Vagina (tissue), 2 donors: ENCODE data around the gene CUX1. TPM values are rescaled to one million over a fixed set of nuclear protein-coding genes. Genes with fewer than 3 reads are reported as not detected.
"Not testable (repeated sequence)": the region's sequence is repeated elsewhere in the genome, so short reads cannot be mapped to it uniquely, and the experiment has no call there.

Source experiments
- DNase-seq, 2 donors: peaks; one replicate each; pipeline ENCODE4 v3.0.0-alpha.2; 2017; ENCODE audit errors: extremely low spot score in 2 of 2
- H3K27ac ChIP-seq: fragments of 200-600 bp; sonication (generic); one replicate; pipeline ENCODE4 v1.5.1; 2019
- H3K27me3 ChIP-seq: fragments of 200-600 bp; sonication (generic); one replicate; pipeline ENCODE4 v1.5.1; 2019
- H3K36me3 ChIP-seq, 2 donors: fragments of 200-600 bp; sonication (generic); one replicate each; pipeline ENCODE4 v1.5.1; 2017 to 2019
- H3K4me1 ChIP-seq: fragments of 200-600 bp; sonication (generic); one replicate; pipeline ENCODE4 v1.5.1; 2019
- H3K4me3 ChIP-seq, 2 donors: fragments of 200-600 bp; sonication (generic); 1 replicate in 1 of 2; 2 replicates in 1 of 2; pipeline ENCODE4 v1.5.1; 2016 to 2019
- H3K9me3 ChIP-seq: fragments of 200-600 bp; sonication (generic); one replicate; pipeline ENCODE4 v1.5.1; 2019
- CTCF ChIP-seq, 3 experiments: fragments of 450-650 bp in 2 of 3; fragments of 200-600 bp in 1 of 3; sonication (generic) in 1 of 3; IDR thresholded peaks; one replicate each; pipeline ENCODE4 v1.5.1; 2017 to 2019; ENCODE audit warnings: antibody characterized with exemption in 3 of 3, mild to moderate bottlenecking in 2 of 3, moderate library complexity in 2 of 3
- POLR2A ChIP-seq, 2 donors: fragments of 450-650 bp; IDR thresholded peaks; one replicate each; pipeline ENCODE4 v1.6.1; 2017; ENCODE audit warnings: antibody characterized with exemption in 2 of 2, mild to moderate bottlenecking in 2 of 2, moderate library complexity in 2 of 2
- POLR2AphosphoS5 ChIP-seq, 2 donors: sonication (generic); formaldehyde crosslinking; IDR thresholded peaks; one replicate each; pipeline ENCODE4 v1.9.0; 2017; ENCODE audit warnings: antibody characterized with exemption in 2 of 2, mild to moderate bottlenecking in 2 of 2, low read depth in 1 of 2; ENCODE audit not compliant: insufficient read depth in 1 of 2
- intact Hi-C: fragments of 100-400 bp; cut with DNase I; formaldehyde crosslinking; loops from one replicate; pipeline ENCODE4 v1.15.1; 2023
- total RNA-seq: library from RNA; depleted of rRNA; stranded (reverse); fragments of >200 nt; gene quantifications from one replicate; pipeline ENCODE4 v1.2.3, GENCODE V29; 2016

CUX1 gene
- total RNA-seq, 1 donor from 2014 or later: 65.3 TPM

- H3K27ac ChIP-seq: no peak overlapping the region
- intact Hi-C loops: no loop called here
- peaks cover 23% of the 10 kb centered on the region for H3K4me1 ChIP-seq
- no peaks in the 10 kb centered on the region for H3K27me3 ChIP-seq
- H3K36me3 ChIP-seq: no peaks in the 10 kb centered on the region
- H3K9me3 ChIP-seq: no peaks in the 10 kb centered on the region
- DNase-seq: no peak
- no peak overlapping the region for H3K4me3 ChIP-seq
- no peak for TF ChIP-seq POLR2AphosphoS5 (IDR thresholded peaks at IDR 0.05; ENCODE audit: insufficient read depth in 1 of 2, low read depth in 1 of 2)
These were observed 191.3 kb downstream of the CUX1 start for GRCh38 chr7:102008535-102009262.

GRCh38 chr7:102009628-102010027 lies 192.2 kb downstream of the CUX1 start:
- Histone ChIP-seq H3K36me3 (no peaks in the 10 kb centered on the region), H3K27me3 (no peaks in the 10 kb centered on the region), H3K4me3 (no peak overlapping the region), H3K4me1 (peaks cover 16% of the 10 kb centered on the region), H3K9me3 (no peaks in the 10 kb centered on the region), H3K27ac (no peak overlapping the region)
- no peak for DNase-seq
- intact Hi-C loops: no loop called here
- TF ChIP-seq POLR2AphosphoS5 (IDR thresholded peaks at IDR 0.05; ENCODE audit: insufficient read depth in 1 of 2, low read depth in 1 of 2) (no peak), POLR2A (IDR thresholded peaks at IDR 0.05) (no peak), CTCF (IDR thresholded peaks at IDR 0.05) (no peak)

GRCh38 chr7:102012112-102012830 lies 194.8 kb downstream of the CUX1 start:
- H3K27ac ChIP-seq, DNase-seq: not testable (repeated sequence)

GRCh38 chr7:102012941-102013461 lies 195.6 kb downstream of the CUX1 start:
- H3K27ac ChIP-seq: no peak overlapping the region
- TF ChIP-seq CTCF (IDR thresholded peaks at IDR 0.05) (no peak), POLR2AphosphoS5 (IDR thresholded peaks at IDR 0.05; ENCODE audit: insufficient read depth in 1 of 2, low read depth in 1 of 2) (no peak), POLR2A (IDR thresholded peaks at IDR 0.05) (no peak)
- no peak for DNase-seq
- intact Hi-C loops: no loop called here
- H3K9me3 ChIP-seq: no peaks in the 10 kb centered on the region
- H3K4me3 ChIP-seq: no peak overlapping the region
- no peaks in the 10 kb centered on the region for H3K27me3 ChIP-seq
- H3K36me3 ChIP-seq: no peaks in the 10 kb centered on the region
- H3K4me1 ChIP-seq: peaks cover 11% of the 10 kb centered on the region

More at GRCh38 chr7:102012112-102012830, 194.8 kb downstream of the CUX1 start:
- H3K4me3 ChIP-seq, H3K27me3 ChIP-seq, intact Hi-C loops, H3K36me3 ChIP-seq, H3K9me3 ChIP-seq: not testable (repeated sequence)
- H3K4me1 ChIP-seq: peaks cover 11% of the 10 kb centered on the region

- Histone ChIP-seq H3K4me3 (no peak overlapping the region), H3K36me3 (no peaks in the 10 kb centered on the region), H3K9me3 (no peaks in the 10 kb centered on the region), H3K27me3 (no peaks in the 10 kb centered on the region), H3K4me1 (no peaks in the 10 kb centered on the region), H3K27ac (no peak overlapping the region)
- TF ChIP-seq CTCF (IDR thresholded peaks at IDR 0.05) (no peak), POLR2A (IDR thresholded peaks at IDR 0.05) (no peak), POLR2AphosphoS5 (IDR thresholded peaks at IDR 0.05; ENCODE audit: insufficient read depth in 1 of 2, low read depth in 1 of 2) (no peak)
- intact Hi-C loops: no loop called here
- no peak for DNase-seq
These were observed 201.4 kb downstream of the CUX1 start for GRCh38 chr7:102018876-102019275.

GRCh38 chr7:102019461-102019860 lies 202.0 kb downstream of the CUX1 start:
- H3K4me1 ChIP-seq: no peaks in the 10 kb centered on the region
- H3K27me3 ChIP-seq: no peaks in the 10 kb centered on the region
- intact Hi-C loops: no loop called here
- H3K36me3 ChIP-seq: no peaks in the 10 kb centered on the region
- H3K4me3 ChIP-seq: no peak overlapping the region
- H3K27ac ChIP-seq: no peak overlapping the region
- DNase-seq: no peak
- no peak for TF ChIP-seq POLR2AphosphoS5 (IDR thresholded peaks at IDR 0.05; ENCODE audit: insufficient read depth in 1 of 2, low read depth in 1 of 2)
- TF ChIP-seq CTCF (IDR thresholded peaks at IDR 0.05): no peak
- no peak for TF ChIP-seq POLR2A (IDR thresholded peaks at IDR 0.05)
- H3K9me3 ChIP-seq: no peaks in the 10 kb centered on the region
